MCF 10A (cell line): ENCODE measurements around the gene ARMH3. TPM values are rescaled to one million over a fixed set of nuclear protein-coding genes. Genes with fewer than 3 reads are reported as not detected.
"Not testable (repeated sequence)": the region's sequence is repeated elsewhere in the genome, so short reads cannot be mapped to it uniquely, and the experiment has no call there.

Experiments used
- BruUV-seq: library from RNA; stranded (reverse); fragments of 400-500 nt; replicated peaks from 2 replicates; lab custom pipeline; 2021; lab: Mats Ljungman, UMichigan
- CTCF ChIA-PET: fragments of 300-600 bp; sonication (Branson Sonifier 250); formaldehyde crosslinking; extraction: SDS; loops from one replicate; lab custom pipeline; 2021; ENCODE audit warnings: antibody characterized with exemption, inconsistent platforms; lab: Yijun Ruan, JAX
- POLR2A ChIA-PET: fragments of 300-600, 350-650 bp; sonication (Branson Sonifier 250); formaldehyde crosslinking; extraction: SDS; loops from one replicate; lab custom pipeline; 2020; ENCODE audit warnings: antibody characterized with exemption, inconsistent platforms; lab: Yijun Ruan, JAX
- DNase-seq: peaks from one replicate; pipeline ENCODE4 v3.0.0-alpha.2; 2018; ENCODE audit not compliant: unreplicated experiment
- H3K27ac Mint-ChIP-seq: one replicate; pipeline ENCODE4 v1.8.0; 2022; ENCODE audit warnings: mild to moderate bottlenecking, low read depth, mixed read lengths; ENCODE audit not compliant: unreplicated experiment
- H3K27me3 Mint-ChIP-seq: one replicate; pipeline ENCODE4 v1.8.0; 2022; ENCODE audit warnings: mixed read lengths; ENCODE audit not compliant: insufficient read depth, unreplicated experiment
- H3K36me3 Mint-ChIP-seq: one replicate; pipeline ENCODE4 v1.8.0; 2022; ENCODE audit warnings: mild to moderate bottlenecking, moderate library complexity, mixed read lengths; ENCODE audit not compliant: insufficient read depth, unreplicated experiment
- H3K4me1 Mint-ChIP-seq: one replicate; pipeline ENCODE4 v1.8.0; 2022; ENCODE audit warnings: mixed read lengths; ENCODE audit not compliant: insufficient read depth, unreplicated experiment
- H3K4me3 Mint-ChIP-seq: one replicate; pipeline ENCODE4 v1.8.0; 2022; ENCODE audit warnings: mild to moderate bottlenecking, moderate library complexity, mixed read lengths; ENCODE audit not compliant: unreplicated experiment
- H3K9me3 Mint-ChIP-seq: one replicate; pipeline ENCODE4 v1.8.0; 2022; ENCODE audit warnings: mixed read lengths; ENCODE audit not compliant: unreplicated experiment
- CTCF ChIP-seq: fragments of 200-600 bp; IDR thresholded peaks from one replicate; pipeline ENCODE4 v1.8.0; 2022; ENCODE audit warnings: antibody characterized with exemption, mild to moderate bottlenecking; ENCODE audit not compliant: unreplicated experiment
- intact Hi-C: fragments of 100-400 bp; cut with micrococcal nuclease; formaldehyde crosslinking; loops from 2 replicates; pipeline ENCODE4 v1.14.1; 2022
- total RNA-seq: library from RNA; stranded (reverse); gene quantifications from 2 replicates; pipeline ENCODE4 v1.2.3, GENCODE V29; 2022

The ARMH3 gene
- total RNA-seq, 1 experiment from 2014 or later = 17.6 TPM

- H3K27ac Mint-ChIP-seq = peak within 1 kb of the TSS; percentile 83
- TF ChIP-seq CTCF = no peak
- BruUV-seq = no TSS peak
- H3K9me3 Mint-ChIP-seq = no peaks in the 10 kb centered on the region
- peak within 1 kb of the TSS; percentile 83 for H3K4me3 Mint-ChIP-seq
- peaks cover 16% of the 10 kb centered on the region for H3K4me1 Mint-ChIP-seq
- H3K27me3 Mint-ChIP-seq = no peaks in the 10 kb centered on the region
- CTCF ChIA-PET = interaction anchor here (0.6 to 2.7 kb wide), 4 partner anchors 67 to 228 kb away, joined by 3 to 12 read pairs (median 4); no protein-coding TSS in a partner anchor
- intact Hi-C loops = loop anchor here (1.0 kb wide), 3 partner anchors 9 to 247 kb away; partner anchors contain the start of genes ARMH3 and OGA
- peaks cover 14% of the 10 kb centered on the region for H3K36me3 Mint-ChIP-seq
- POLR2A ChIA-PET = interaction anchor here (0.5 to 2.5 kb wide), 13 partner anchors 8 to 455 kb away, joined by 3 to 25 read pairs (median 4); partner anchors contain the start of genes ARMH3, LDB1, NFKB2 and NPM3
- DNase-seq = peak; percentile 93
Observed at GRCh38 chr10:102064868-102065560, 9.0 kb upstream of the ARMH3 start, which contains the start of gene HPS6. Gene HPS6, plus strand, starts transcription at chr10:102065349. Its CDS starts 126 bp downstream, at chr10:102065475.

DNA sequence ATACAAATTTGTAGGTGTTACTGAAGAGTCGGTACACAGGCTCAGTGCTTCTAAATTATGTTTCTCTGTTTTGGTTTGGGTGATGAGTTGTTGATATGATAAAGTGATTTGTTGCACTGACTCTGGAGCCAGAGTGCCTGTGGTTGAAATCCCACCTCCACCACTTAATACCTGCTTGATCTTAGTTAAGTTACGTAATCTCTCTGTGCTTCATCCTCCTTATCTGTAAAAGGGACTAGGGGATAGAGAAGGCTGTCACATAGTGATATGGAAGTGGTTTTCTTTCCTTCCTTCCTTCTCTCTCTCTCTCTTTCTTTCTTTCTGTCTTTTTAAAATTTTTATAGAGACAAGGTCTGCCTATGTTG, 8.5 kb upstream of the ARMH3 start:
- DNase-seq = no peak
- POLR2A ChIA-PET = no interaction called here
- Mint-ChIP-seq H3K9me3 (no peaks in the 10 kb centered on the region), H3K4me3 (peak overlapping the region; percentile 83), H3K27me3 (no peaks in the 10 kb centered on the region), H3K27ac (peak overlapping the region; percentile 83), H3K36me3 (peaks cover 11% of the 10 kb centered on the region), H3K4me1 (peaks cover 16% of the 10 kb centered on the region)
- CTCF ChIA-PET = no interaction called here
- no peak for TF ChIP-seq CTCF
- intact Hi-C loops = no loop called here
- TSS peak; percentile 73 for BruUV-seq

- Mint-ChIP-seq H3K27me3 (no peaks in the 10 kb centered on the region), H3K9me3 (no peaks in the 10 kb centered on the region), H3K27ac (no peak overlapping the region), H3K4me3 (no peak overlapping the region), H3K36me3 (no peaks in the 10 kb centered on the region), H3K4me1 (peaks cover 17% of the 10 kb centered on the region)
- intact Hi-C loops = no loop called here
- ChIA-PET CTCF (interaction anchor here (0.6 to 4.4 kb wide), 2 partner anchors 13 to 219 kb away, joined by 3 to 25 read pairs; no protein-coding TSS in a partner anchor), POLR2A (interaction anchor here (0.9 to 1.7 kb wide), 2 partner anchors 54 to 211 kb away, joined by 3 to 4 read pairs; no protein-coding TSS in a partner anchor)
- no TSS peak for BruUV-seq
- no peak for DNase-seq
- TF ChIP-seq CTCF = no peak
Observed at GRCh38 chr10:102059987-102060386, 4.0 kb upstream of the ARMH3 start.

DNA sequence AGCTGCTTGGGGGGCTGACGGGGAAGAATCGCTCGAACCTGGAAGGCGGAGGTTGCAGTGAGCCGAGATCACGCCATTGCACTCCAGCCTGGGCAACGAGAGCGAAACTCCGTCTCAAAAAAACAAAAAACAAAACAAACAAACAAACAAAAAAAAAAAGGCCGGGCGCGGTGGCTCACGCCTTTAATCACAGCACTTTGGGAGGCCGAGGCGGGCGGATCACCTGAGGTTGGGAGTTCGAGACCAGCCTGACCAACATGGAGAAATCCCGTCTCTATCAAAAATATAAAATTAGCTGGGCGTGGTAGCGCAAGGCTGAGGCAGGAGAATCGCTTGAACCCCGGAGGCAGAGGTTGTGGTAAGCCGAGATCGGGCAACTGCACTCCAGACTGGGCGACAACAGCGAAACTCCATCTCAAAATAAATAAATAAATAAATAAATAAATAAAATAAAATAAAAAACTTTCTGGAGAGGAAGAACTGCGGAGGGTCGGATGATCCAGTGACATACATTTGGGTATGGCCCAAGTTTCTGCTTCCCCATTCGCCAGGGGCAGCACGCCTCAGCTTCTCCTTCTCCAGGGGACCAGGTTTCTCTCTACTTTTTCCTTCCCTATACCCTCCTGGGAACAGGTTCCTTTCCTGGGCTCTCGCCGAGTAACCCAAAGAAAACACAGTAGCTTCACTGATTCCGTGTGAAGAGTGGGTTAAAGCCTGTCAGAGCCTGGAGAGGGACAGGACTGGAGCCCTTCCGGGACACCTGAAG, 909 bp downstream of the ARMH3 start:
- CTCF ChIA-PET = interaction anchor here (0.6 to 1.6 kb wide), 7 partner anchors 59 to 1087 kb away, joined by 3 read pairs; no protein-coding TSS in a partner anchor
- BruUV-seq = not testable (repeated sequence)

More for the DNA sequence above, 909 bp downstream of the ARMH3 start:
- Mint-ChIP-seq H3K4me1 (peaks cover 24% of the 10 kb centered on the region), H3K4me3 (peak overlapping the region; percentile 92), H3K27ac (peak overlapping the region; percentile 89)
- POLR2A ChIA-PET = interaction anchor here (0.6 to 3.6 kb wide), 22 partner anchors 11 to 1876 kb away, joined by 3 to 19 read pairs (median 4); partner anchors contain the start of genes C10orf95, HPS6 and OGA
- intact Hi-C loops, H3K27me3 Mint-ChIP-seq, DNase-seq, H3K36me3 Mint-ChIP-seq, H3K9me3 Mint-ChIP-seq: not testable (repeated sequence)
